ENCODE data around the gene S100A7A.

The S100A7A gene

DNA sequence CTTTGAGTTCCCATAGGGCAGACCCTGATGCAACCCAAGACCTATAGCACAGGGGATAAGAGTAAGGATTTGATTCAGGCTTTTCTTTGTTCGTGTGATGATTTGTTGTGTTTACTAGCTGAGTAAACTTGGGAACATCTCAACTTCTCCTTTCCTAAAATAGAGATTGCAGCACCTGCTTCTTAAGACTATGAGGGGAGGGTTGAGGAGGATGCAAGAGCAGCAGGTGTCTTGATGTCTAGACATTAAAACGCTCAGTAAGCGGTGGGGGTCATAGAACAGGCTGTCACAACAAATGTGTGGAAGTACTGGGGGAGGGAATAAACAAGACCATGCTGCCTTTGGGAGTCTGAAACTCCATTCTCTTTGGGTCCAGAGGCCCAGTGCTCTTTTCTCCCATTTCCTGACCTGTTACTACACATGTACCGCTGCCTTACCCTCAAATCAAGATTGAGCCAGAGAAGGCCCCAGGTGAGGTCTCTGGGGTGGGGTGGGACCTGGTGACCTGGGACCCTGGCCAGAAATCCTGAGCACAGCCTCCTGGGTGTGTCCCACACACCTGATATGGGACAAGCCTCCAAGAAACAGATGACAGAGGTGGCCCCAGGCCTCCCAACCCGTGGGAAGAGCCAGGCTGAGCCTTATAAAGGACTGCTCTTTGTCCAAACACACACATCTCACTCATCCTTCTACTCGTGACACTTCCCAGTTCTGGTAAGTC lies at the start of gene S100A7A:
Gene S100A7A, plus strand, starts transcription at position 671 of the 721 bp plus-strand sequence. CDS start 1,563 bp downstream, outside the sequence.
- DNase-seq (ENCODE audit: insufficient read length, low spot score), result no peak
- no peak for FAIRE-seq

DNA sequence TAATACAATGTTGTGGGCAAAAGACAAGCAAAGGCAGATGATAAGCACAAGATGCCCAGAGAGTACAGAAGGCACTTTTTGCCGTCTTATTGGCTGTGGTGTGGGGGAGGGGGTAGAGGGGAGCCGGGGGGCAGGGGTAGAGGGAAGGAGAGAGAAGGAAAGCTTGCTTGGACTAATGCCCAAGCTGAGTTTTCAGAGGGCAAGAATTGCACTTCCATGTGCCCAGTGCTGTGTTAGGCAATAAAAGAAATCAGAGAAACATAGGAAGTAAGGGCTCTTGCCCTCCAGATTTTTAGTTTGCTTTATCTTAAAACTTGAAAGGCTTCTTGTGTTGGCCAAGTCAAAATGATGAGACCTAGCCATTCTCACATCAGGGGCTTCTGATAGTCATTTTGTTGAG lies 49.2 kb upstream of the S100A7A start:
- DNase-seq (ENCODE audit: insufficient read length, low spot score), result no peak
- no peak for FAIRE-seq

- no peak for FAIRE-seq
- DNase-seq (ENCODE audit: insufficient read length, low spot score), result no peak
These were observed 47.8 kb upstream of the S100A7A start for GRCh38 chr1:153368495-153368894.

DNA sequence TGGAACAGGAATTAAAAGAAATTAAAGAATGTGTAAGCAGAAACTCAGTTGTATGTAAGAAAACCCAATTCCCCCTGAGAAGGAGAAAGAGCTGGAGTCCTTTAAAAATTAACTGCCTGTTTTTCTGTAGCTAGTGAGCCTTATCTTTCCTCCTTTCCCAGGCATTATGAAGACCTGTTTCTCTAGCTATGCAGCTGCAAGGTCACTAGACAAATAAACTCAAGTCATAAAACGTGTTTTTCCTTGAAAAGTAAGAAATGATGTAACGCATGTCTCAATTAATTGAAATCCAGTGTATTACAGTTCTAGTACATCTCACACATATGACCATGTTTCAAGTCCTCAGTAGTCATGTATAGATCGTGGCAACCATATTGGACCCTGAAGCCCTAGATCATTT lies 46.2 kb upstream of the S100A7A start:
- FAIRE-seq (no peak), DNase-seq (ENCODE audit: insufficient read length, low spot score) (no peak)

- no peak for DNase-seq (ENCODE audit: insufficient read length, low spot score)
- no peak for FAIRE-seq
These were observed 45.1 kb upstream of the S100A7A start for GRCh38 chr1:153371231-153371630.

GRCh38 chr1:153372571-153372970 lies 43.7 kb upstream of the S100A7A start:
- FAIRE-seq, result no peak

DNA sequence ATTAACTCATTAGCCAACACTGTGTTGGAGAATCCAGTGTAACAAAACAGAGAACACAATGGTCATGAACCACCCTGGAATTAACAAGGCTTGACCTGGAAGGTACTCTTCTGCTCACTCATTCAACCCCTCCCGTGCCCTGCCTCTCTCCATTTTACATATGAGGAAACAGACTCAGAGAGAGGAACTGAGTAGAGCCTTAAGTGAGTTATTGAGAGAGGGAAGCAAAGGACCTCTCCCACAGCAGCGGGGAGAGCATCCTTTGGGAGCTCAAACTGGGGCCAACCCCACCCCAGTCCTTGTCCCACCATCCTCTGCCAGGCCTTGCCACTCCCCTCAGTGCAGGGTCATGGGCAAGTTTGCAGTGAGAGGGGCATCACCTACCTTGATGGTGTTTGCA lies 42.2 kb upstream of the S100A7A start:
- FAIRE-seq, result no peak
- no peak for DNase-seq (ENCODE audit: insufficient read length, low spot score)

More at GRCh38 chr1:153372571-153372970, 43.7 kb upstream of the S100A7A start:
- no peak for DNase-seq (ENCODE audit: insufficient read length, low spot score)

GRCh38 chr1:153375511-153375910 lies 40.8 kb upstream of the S100A7A start, which contains the start of gene S100A12:
Gene S100A12 (minus strand): TSS chr1:153375621. CDS start chr1:153374592, 1,029 bp downstream.
- no peak for FAIRE-seq
- DNase-seq (ENCODE audit: insufficient read length, low spot score), result no peak

- DNase-seq (ENCODE audit: insufficient read length, low spot score) (no peak), FAIRE-seq (no peak)
These were observed 36.7 kb upstream of the S100A7A start for GRCh38 chr1:153379591-153379990.

GRCh38 chr1:153380711-153381110 lies 35.6 kb upstream of the S100A7A start:
- DNase-seq (ENCODE audit: insufficient read length, low spot score) (no peak), FAIRE-seq (no peak)

GRCh38 chr1:153384958-153385580 lies 31.3 kb upstream of the S100A7A start:
- DNase-seq (ENCODE audit: insufficient read length, low spot score), result no peak
- no peak for FAIRE-seq

- DNase-seq (ENCODE audit: insufficient read length, low spot score), result no peak
- FAIRE-seq, result no peak
These were observed 29.8 kb upstream of the S100A7A start for GRCh38 chr1:153386500-153386901.

GRCh38 chr1:153387001-153387400 lies 29.3 kb upstream of the S100A7A start:
- DNase-seq (ENCODE audit: insufficient read length, low spot score), result no peak
- FAIRE-seq, result no peak

DNA sequence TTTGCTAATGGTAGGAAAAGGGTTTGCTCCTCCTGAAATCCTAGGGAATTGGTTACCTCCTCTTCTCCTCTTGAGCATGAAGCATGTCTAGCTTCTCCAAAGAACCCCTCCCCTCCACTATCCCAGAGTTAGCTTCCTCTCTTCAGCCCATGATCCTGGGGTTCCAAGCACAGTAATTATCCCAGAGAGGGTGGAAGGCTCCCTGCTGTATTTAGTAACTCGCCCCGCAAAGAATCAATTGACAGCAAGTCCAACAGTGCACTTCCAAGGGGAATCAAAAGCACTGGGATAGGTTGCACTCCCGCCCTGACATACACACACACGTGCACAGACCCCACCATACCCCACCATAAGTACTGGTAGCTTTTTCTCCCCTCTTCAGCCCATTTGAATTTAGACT lies 28.5 kb upstream of the S100A7A start:
- FAIRE-seq, result no peak

GRCh38 chr1:153389401-153389800 lies 26.9 kb upstream of the S100A7A start:
- no peak for FAIRE-seq

More for the DNA sequence above, 28.5 kb upstream of the S100A7A start:
- no peak for DNase-seq (ENCODE audit: insufficient read length, low spot score)

GRCh38 chr1:153389973-153390879 lies 26.1 kb upstream of the S100A7A start:
- FAIRE-seq, result no peak
- DNase-seq (ENCODE audit: insufficient read length, low spot score), result no peak

More at GRCh38 chr1:153389401-153389800, 26.9 kb upstream of the S100A7A start:
- no peak for DNase-seq (ENCODE audit: insufficient read length, low spot score)

GRCh38 chr1:153390938-153391710 lies 25.2 kb upstream of the S100A7A start, which contains the start of gene S100A8:
Gene S100A8 (minus strand): TSS chr1:153391073. CDS start chr1:153390535, 538 bp downstream.
- FAIRE-seq, result no peak
- no peak for DNase-seq (ENCODE audit: insufficient read length, low spot score)

GRCh38 chr1:153392258-153392657 lies 24.1 kb upstream of the S100A7A start:
- FAIRE-seq, result no peak
- DNase-seq (ENCODE audit: insufficient read length, low spot score), result no peak

DNA sequence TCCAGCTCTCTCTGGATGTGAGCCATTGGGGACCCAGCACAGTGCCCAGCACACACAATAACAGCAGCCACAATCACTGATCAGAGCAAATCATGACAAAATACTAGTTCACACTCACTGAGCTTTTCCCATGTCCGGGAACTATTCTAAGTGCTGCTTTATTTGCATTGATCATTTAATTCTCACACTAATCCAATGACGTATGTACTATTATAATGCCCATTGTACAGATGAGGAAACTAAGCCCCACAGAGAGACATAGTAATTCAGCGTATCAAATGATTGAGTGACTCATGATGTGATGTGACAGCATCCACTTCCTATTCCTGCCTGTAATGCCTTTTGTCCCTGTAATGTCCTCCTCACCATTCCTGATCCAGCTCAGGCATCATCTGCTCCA lies 23.5 kb upstream of the S100A7A start:
- DNase-seq (ENCODE audit: insufficient read length, low spot score) (no peak), FAIRE-seq (no peak)

DNA sequence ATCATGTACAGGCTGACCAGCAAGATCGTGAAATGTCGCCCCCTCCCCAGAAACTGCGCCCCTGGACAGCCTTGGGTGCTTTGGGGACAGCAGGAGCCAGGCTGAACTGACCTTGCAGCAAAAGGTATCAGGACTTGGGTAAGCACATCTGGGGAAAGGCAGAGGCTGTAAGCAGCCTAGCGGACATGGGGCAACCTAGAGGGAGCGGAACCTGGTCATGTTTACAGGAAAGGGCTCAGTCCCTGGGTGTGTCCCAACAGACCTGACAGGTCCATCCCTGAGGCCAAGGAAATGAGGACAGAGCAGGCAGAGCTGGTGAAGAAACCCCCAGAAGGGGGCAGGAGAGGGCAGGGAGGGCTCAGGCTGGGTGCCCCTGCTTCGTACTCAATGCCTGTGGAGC lies 22.4 kb upstream of the S100A7A start:
- DNase-seq (ENCODE audit: insufficient read length, low spot score), result no peak
- no peak for FAIRE-seq
